Measurements from ENCODE around the gene NOTCH1.

The NOTCH1 gene

GRCh38 chr9:136492978-136493522, 52.8 kb downstream of the NOTCH1 start:
- H3K9ac ChIP-seq (ENCODE audit: low read depth, low read length) = no peak overlapping the region
- no peak overlapping the region for H3K27ac ChIP-seq (ENCODE audit: low read depth, low read length)
- H3K36me3 ChIP-seq (ENCODE audit: control insufficient read depth, insufficient read depth, low read length) = peaks cover 26% of the 10 kb centered on the region
- H3K4me3 ChIP-seq (ENCODE audit: low read depth, low read length) = no peak overlapping the region
- no peaks in the 10 kb centered on the region for H3K4me1 ChIP-seq (ENCODE audit: control insufficient read depth, insufficient read depth, low read length)
- no peaks in the 10 kb centered on the region for H3K9me3 ChIP-seq (ENCODE audit: control insufficient read depth, insufficient read depth, low read length)
- H3K27me3 ChIP-seq (ENCODE audit: control insufficient read depth, insufficient read depth, low read length) = no peaks in the 10 kb centered on the region

DNA sequence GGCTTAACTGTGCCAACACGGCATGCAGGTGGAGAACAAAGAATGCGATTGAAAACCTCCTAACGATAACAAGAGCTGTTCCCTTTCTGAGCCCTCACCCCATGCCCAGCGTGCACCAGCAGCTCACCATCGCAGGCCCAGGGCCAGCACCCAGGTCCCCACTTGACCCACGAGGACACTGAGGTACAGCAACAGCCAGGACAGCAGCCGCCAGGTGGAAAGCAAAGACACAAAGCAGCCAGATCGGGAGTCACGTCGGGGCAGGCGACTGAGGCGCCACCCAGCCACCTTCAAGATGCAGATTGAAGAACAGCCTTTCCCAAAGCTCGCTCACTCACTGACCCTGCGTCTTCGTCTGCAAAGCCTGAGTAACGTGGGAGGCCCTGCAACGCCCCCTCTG, 56.1 kb downstream of the NOTCH1 start:
- Histone ChIP-seq H3K9ac (ENCODE audit: low read depth, low read length) (no peak overlapping the region), H3K27me3 (ENCODE audit: control insufficient read depth, insufficient read depth, low read length) (no peaks in the 10 kb centered on the region), H3K4me1 (ENCODE audit: control insufficient read depth, insufficient read depth, low read length) (no peaks in the 10 kb centered on the region), H3K36me3 (ENCODE audit: control insufficient read depth, insufficient read depth, low read length) (no peaks in the 10 kb centered on the region), H3K9me3 (ENCODE audit: control insufficient read depth, insufficient read depth, low read length) (no peaks in the 10 kb centered on the region), H3K4me3 (ENCODE audit: low read depth, low read length) (no peak overlapping the region), H3K27ac (ENCODE audit: low read depth, low read length) (no peak overlapping the region)

- Histone ChIP-seq H3K9me3 (ENCODE audit: control insufficient read depth, insufficient read depth, low read length) (no peaks in the 10 kb centered on the region), H3K9ac (ENCODE audit: low read depth, low read length) (no peak overlapping the region), H3K36me3 (ENCODE audit: control insufficient read depth, insufficient read depth, low read length) (no peaks in the 10 kb centered on the region), H3K4me1 (ENCODE audit: control insufficient read depth, insufficient read depth, low read length) (no peaks in the 10 kb centered on the region), H3K27ac (ENCODE audit: low read depth, low read length) (no peak overlapping the region), H3K4me3 (ENCODE audit: low read depth, low read length) (no peak overlapping the region), H3K27me3 (ENCODE audit: control insufficient read depth, insufficient read depth, low read length) (no peaks in the 10 kb centered on the region)
These were observed 57.3 kb downstream of the NOTCH1 start for GRCh38 chr9:136488247-136489214.

- Histone ChIP-seq H3K36me3 (ENCODE audit: control insufficient read depth, insufficient read depth, low read length) (no peaks in the 10 kb centered on the region), H3K4me3 (ENCODE audit: low read depth, low read length) (no peak overlapping the region), H3K27me3 (ENCODE audit: control insufficient read depth, insufficient read depth, low read length) (no peaks in the 10 kb centered on the region), H3K27ac (ENCODE audit: low read depth, low read length) (no peak overlapping the region), H3K9ac (ENCODE audit: low read depth, low read length) (no peak overlapping the region; the same call in 1 of the 2 replicates), H3K4me1 (ENCODE audit: control insufficient read depth, insufficient read depth, low read length) (no peaks in the 10 kb centered on the region), H3K9me3 (ENCODE audit: control insufficient read depth, insufficient read depth, low read length) (no peaks in the 10 kb centered on the region)
These were observed 58.2 kb downstream of the NOTCH1 start for GRCh38 chr9:136487672-136488071.

DNA sequence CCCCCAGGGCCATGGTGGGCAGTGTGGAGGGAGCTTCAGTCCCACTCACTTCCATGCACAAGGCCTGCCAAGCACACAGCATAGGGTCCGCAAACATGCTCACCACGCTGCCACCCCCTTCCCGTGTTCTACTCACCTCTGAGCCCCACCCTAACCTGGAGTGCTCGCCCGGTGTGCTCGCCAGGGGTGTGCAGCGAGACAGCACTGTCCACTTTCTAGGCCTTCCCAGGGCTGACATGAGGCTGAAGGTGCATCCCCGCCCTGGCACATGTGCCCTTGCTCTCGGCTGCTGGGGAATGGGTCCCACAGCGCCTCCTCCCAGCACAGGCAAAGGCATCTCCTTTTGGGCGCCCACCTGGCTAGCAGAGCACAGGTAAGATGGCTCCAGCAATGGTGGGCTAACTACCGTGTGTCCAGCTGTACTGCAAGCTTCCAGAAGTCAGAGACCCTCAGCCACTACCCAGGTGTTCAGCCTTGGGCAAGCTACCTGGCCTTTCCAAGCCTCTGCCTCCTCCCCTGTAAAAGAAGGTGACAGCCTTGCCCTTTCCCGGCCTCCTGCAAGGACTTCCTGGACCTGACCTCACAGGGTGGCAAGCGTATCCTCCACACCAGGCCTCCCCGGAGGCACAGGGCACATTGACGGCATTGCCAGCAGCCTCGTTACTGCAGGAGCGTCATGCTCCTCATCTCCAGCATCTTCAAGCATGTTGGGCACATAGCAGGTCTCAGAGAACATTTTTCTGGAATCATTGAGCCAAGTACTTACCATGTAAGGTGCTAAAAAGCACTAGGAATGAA, 58.8 kb downstream of the NOTCH1 start:
- Histone ChIP-seq H3K4me1 (ENCODE audit: control insufficient read depth, insufficient read depth, low read length) (no peaks in the 10 kb centered on the region), H3K27me3 (ENCODE audit: control insufficient read depth, insufficient read depth, low read length) (no peaks in the 10 kb centered on the region), H3K9ac (ENCODE audit: low read depth, low read length) (no peak overlapping the region), H3K4me3 (ENCODE audit: low read depth, low read length) (no peak overlapping the region), H3K36me3 (ENCODE audit: control insufficient read depth, insufficient read depth, low read length) (no peaks in the 10 kb centered on the region), H3K9me3 (ENCODE audit: control insufficient read depth, insufficient read depth, low read length) (no peaks in the 10 kb centered on the region), H3K27ac (ENCODE audit: low read depth, low read length) (no peak overlapping the region)

DNA sequence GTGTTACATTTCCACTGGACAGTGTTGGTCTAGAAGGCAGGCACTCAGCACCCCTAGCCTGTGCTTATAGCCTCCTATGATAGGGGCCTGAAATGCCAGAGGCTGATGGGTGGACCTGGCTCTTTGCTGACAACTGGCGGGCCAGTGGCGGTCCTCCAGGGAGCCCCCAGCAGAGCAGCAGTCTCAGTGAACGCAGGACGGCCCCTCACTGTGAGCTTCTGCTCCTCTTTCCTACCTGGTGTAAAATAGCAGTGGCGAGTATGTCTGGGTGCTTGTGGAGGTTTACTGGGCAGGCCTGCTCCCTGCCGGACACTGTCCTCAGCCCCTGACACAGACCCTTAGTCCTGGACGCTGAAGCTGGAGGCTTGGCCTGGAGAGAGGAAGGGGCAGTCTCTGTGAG, 59.7 kb downstream of the NOTCH1 start:
- no peak overlapping the region for H3K9ac ChIP-seq (ENCODE audit: low read depth, low read length)

DNA sequence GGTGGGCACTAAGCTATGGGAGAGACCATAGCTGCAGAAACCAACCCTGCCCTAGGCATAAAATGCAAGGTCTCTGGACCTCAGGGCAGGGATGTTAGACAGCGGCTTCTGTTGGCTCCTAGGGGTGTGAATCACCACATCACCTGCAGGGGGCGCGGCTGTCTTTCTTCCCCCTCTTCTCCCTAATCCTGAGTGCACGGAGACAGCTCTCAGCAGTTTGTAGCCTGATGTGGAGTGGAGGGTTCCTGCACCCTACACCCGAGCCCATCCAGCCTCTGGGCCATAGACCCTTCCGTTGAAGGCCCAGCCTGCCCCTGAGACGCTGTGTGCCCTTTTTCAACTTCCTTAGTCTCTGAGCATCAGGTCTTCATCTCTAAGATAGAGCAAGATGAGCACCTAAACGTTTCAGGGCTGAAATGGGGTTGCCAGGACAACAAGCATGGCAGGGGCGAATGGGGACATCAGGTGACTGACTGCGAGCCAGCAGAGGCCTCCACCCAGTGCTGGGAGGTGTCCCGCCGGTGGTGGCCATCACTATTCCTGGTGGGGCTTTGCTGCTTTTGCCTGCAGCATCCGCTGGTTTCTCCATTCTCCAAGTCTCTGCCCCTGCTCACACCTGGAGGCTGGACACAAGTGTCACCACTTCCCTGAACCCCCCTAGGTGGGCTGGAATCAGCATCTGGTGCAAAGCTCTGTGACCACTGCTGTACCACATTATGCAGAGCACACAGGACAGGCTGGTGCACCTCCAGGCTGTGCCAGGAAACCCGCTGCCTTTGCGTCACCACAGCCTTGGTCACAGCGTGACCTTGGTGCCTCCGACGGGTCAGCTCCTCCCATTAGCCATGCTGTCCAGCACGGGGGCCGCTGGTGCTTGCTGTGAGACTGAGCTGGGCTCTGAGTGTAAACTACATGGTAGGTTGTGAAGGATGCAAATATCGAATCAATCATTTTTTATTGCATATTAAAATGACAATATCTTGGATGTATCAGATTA, 60.5 kb downstream of the NOTCH1 start:
- Histone ChIP-seq H3K9ac (ENCODE audit: low read depth, low read length) (no peak overlapping the region), H3K27ac (ENCODE audit: low read depth, low read length) (no peak overlapping the region), H3K9me3 (ENCODE audit: control insufficient read depth, insufficient read depth, low read length) (no peaks in the 10 kb centered on the region), H3K27me3 (ENCODE audit: control insufficient read depth, insufficient read depth, low read length) (no peaks in the 10 kb centered on the region), H3K4me3 (ENCODE audit: low read depth, low read length) (no peak overlapping the region), H3K36me3 (ENCODE audit: control insufficient read depth, insufficient read depth, low read length) (no peaks in the 10 kb centered on the region), H3K4me1 (ENCODE audit: control insufficient read depth, insufficient read depth, low read length) (peaks cover 7% of the 10 kb centered on the region)

More for the DNA sequence above, 59.7 kb downstream of the NOTCH1 start:
- Histone ChIP-seq H3K27ac (ENCODE audit: low read depth, low read length) (no peak overlapping the region), H3K36me3 (ENCODE audit: control insufficient read depth, insufficient read depth, low read length) (no peaks in the 10 kb centered on the region), H3K4me1 (ENCODE audit: control insufficient read depth, insufficient read depth, low read length) (peaks cover 7% of the 10 kb centered on the region), H3K9me3 (ENCODE audit: control insufficient read depth, insufficient read depth, low read length) (no peaks in the 10 kb centered on the region), H3K4me3 (ENCODE audit: low read depth, low read length) (no peak overlapping the region), H3K27me3 (ENCODE audit: control insufficient read depth, insufficient read depth, low read length) (no peaks in the 10 kb centered on the region)

DNA sequence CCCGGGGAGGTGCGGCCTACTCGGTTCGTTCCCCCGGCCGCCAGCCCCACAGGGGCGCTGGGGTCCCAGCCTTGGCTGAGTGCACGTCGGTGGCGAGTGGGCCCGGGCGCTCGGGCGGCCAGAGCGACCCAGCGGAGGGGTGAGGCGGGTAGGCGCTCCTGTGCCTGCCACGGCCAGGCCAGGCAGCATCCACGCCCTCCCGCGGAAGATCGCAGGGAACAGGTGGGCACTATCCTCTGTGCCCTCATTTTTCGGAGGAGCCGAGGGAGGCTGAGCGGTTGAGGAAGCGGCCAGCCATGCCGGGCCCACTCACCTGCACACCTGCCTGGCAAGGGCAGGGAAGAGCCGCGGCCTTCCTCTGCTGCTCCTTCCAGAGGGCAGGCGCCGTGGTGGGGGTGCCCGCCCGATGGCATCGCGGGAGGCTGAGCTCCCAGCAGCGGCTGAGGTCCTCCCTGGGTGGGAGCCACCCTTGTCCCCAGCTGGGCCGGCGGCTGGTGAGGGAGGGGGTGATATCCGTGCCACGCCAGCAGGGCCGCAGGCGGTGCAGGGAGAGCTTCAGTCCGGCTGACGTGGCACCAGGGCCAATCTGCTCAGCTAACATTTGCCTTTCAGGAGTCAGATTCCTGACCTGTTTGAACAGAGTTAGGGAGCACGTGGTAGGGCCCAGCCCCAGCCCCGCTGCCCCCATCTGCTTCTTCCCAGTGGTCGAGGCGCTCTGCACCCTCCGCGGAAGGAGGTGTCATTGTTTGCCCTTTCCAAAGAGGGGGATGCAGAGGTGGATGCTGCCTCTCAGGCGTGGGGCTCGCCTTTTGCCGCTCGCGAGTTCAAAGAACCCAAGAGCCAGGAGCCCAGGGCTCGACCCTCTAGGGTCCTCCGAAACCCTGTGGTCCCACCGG, 61.4 kb downstream of the NOTCH1 start:
- H3K9ac ChIP-seq (ENCODE audit: low read depth, low read length) = no peak overlapping the region
- no peaks in the 10 kb centered on the region for H3K9me3 ChIP-seq (ENCODE audit: control insufficient read depth, insufficient read depth, low read length)
- H3K4me1 ChIP-seq (ENCODE audit: control insufficient read depth, insufficient read depth, low read length) = peaks cover 7% of the 10 kb centered on the region
- H3K27ac ChIP-seq (ENCODE audit: low read depth, low read length) = peak overlapping the region; percentile 100
- H3K4me3 ChIP-seq (ENCODE audit: low read depth, low read length) = peak overlapping the region; percentile 99
- H3K27me3 ChIP-seq (ENCODE audit: control insufficient read depth, insufficient read depth, low read length) = no peaks in the 10 kb centered on the region
- no peaks in the 10 kb centered on the region for H3K36me3 ChIP-seq (ENCODE audit: control insufficient read depth, insufficient read depth, low read length)

- H3K9ac ChIP-seq (ENCODE audit: low read depth, low read length) = peak overlapping the region; percentile 98
- H3K4me3 ChIP-seq (ENCODE audit: low read depth, low read length) = peak overlapping the region; percentile 99
- H3K9me3 ChIP-seq (ENCODE audit: control insufficient read depth, insufficient read depth, low read length) = no peaks in the 10 kb centered on the region
- H3K27ac ChIP-seq (ENCODE audit: low read depth, low read length) = peak overlapping the region; percentile 100
- no peaks in the 10 kb centered on the region for H3K27me3 ChIP-seq (ENCODE audit: control insufficient read depth, insufficient read depth, low read length)
- peaks cover 7% of the 10 kb centered on the region for H3K4me1 ChIP-seq (ENCODE audit: control insufficient read depth, insufficient read depth, low read length)
- peaks cover 2% of the 10 kb centered on the region; the same call in 1 of the 2 replicates for H3K36me3 ChIP-seq (ENCODE audit: control insufficient read depth, insufficient read depth, low read length)
These were observed 62.2 kb downstream of the NOTCH1 start for GRCh38 chr9:136483589-136484152.

Data from HUES48 (cell line).